Measurements from ENCODE around the gene DNTTIP2. TPM values are rescaled to one million over a fixed set of nuclear protein-coding genes. Genes with fewer than 3 reads are reported as not detected.

The DNTTIP2 gene
- total and polyA plus RNA-seq, 9 of the 15 experiments (the other 6 are each of a cell fraction or from before 2014, with no cell fraction given) = 50.4 to 138 (median 97.0) TPM

- TF ChIP-seq ZFP91 (CRISPR knock-in tag; IDR thresholded peaks at IDR 0.05) (no peak), TAF1 (IDR thresholded peaks at IDR 0.05; ENCODE audit: control insufficient read depth, extremely low read depth, insufficient read depth, low read length, severe bottlenecking) (peak; percentile 51), SNAPC5 (CRISPR knock-in tag; IDR thresholded peaks at IDR 0.05) (no peak), YY1 (IDR thresholded peaks at IDR 0.05; ENCODE audit: borderline replicate concordance in 1 of 3, control insufficient read depth in 1 of 3, extremely low read depth in 1 of 3, insufficient read depth in 3 of 3, insufficient read length in 1 of 3, insufficient replicate concordance in 2 of 3, low read depth in 1 of 3, low read length in 2 of 3) (peak in 2 of 3 experiments; percentile 6 to 62), BCOR (IDR thresholded peaks at IDR 0.05) (0 out of 2 replicates have a peak, but pooled peaks have one; percentile 11), MAZ (CRISPR knock-in tag; conservative IDR thresholded peaks at IDR 0.05 in 1 of 2, IDR thresholded peaks at IDR 0.05 in 1 of 2) (peak; percentile 54 to 63; a peak in 3 of 4 replicates), NR2C2 (CRISPR knock-in tag; IDR thresholded peaks at IDR 0.05) (no peak), NR2C2 (tag; IDR thresholded peaks at IDR 0.05) (no peak), HDAC2 (IDR thresholded peaks at IDR 0.05) (0 out of 2 replicates have a peak, but pooled peaks have one; percentile 23), ZBTB49 (CRISPR knock-in tag; IDR thresholded peaks at IDR 0.05; ENCODE audit: borderline replicate concordance) (no peak), PKNOX1 (IDR thresholded peaks at IDR 0.05) (no peak), ZNF766 (CRISPR knock-in tag; conservative IDR thresholded peaks at IDR 0.05) (peak; percentile 67), CTCFL (IDR thresholded peaks at IDR 0.05; ENCODE audit: borderline replicate concordance, insufficient read depth, low read depth, low read length, poor library complexity, severe bottlenecking) (peak; percentile 76), IFI16 (CRISPR knock-in tag; IDR thresholded peaks at IDR 0.05) (no peak), FOXA1 (IDR thresholded peaks at IDR 0.05; ENCODE audit: borderline replicate concordance) (no peak), ETS1 (conservative IDR thresholded peaks at IDR 0.05; ENCODE audit: control insufficient read depth, low read depth, low read length) (peak; percentile 43; the same call in 1 of the 2 replicates)
Measured at GRCh38 chr1:93846206-93846991, 32.6 kb downstream of the DNTTIP2 start (continued).

All from K562 (cell line).